ENCODE results near the gene SYN1. TPM values are rescaled to one million over a fixed set of nuclear protein-coding genes. Genes with fewer than 3 reads are reported as not detected.
A peak's percentile ranks its signal among the peaks of the same experiment; 100 is the strongest.

SYN1 gene
- total RNA-seq, 3 donors from 2014 or later (not counting 1 experiment from before 2014, with no cell fraction given) = 0.40 TPM; not detected in 2

- H3K4me1 ChIP-seq (ENCODE audit: control insufficient read depth, insufficient read depth, low read length) = peaks cover 22% of the 10 kb centered on the region
- DNase-seq = peak in 1 of 2 donors; percentile 48
- Mint-ChIP-seq H3K9me3 (no peaks in the 10 kb centered on the region), H3K27me3 (ENCODE audit: low read depth in 2 of 2) (peaks cover 43 to 45% of the 10 kb centered on the region in 2 donors), H3K36me3 (no peaks in the 10 kb centered on the region), H3K27ac (no peak overlapping the region), H3K4me3 (no peak overlapping the region), H3K4me1 (peaks cover 0 to 11% of the 10 kb centered on the region in 2 donors)
- H3K27me3 ChIP-seq (ENCODE audit: control insufficient read depth, insufficient read depth, low read length) = peaks cover 15% of the 10 kb centered on the region
- no peak overlapping the region for H3K27ac ChIP-seq (ENCODE audit: low read length)
- no peak for ATAC-seq
- no peaks in the 10 kb centered on the region for H3K9me3 ChIP-seq (ENCODE audit: control insufficient read depth, insufficient read depth, low read length)
- TF ChIP-seq, protein P1, sequence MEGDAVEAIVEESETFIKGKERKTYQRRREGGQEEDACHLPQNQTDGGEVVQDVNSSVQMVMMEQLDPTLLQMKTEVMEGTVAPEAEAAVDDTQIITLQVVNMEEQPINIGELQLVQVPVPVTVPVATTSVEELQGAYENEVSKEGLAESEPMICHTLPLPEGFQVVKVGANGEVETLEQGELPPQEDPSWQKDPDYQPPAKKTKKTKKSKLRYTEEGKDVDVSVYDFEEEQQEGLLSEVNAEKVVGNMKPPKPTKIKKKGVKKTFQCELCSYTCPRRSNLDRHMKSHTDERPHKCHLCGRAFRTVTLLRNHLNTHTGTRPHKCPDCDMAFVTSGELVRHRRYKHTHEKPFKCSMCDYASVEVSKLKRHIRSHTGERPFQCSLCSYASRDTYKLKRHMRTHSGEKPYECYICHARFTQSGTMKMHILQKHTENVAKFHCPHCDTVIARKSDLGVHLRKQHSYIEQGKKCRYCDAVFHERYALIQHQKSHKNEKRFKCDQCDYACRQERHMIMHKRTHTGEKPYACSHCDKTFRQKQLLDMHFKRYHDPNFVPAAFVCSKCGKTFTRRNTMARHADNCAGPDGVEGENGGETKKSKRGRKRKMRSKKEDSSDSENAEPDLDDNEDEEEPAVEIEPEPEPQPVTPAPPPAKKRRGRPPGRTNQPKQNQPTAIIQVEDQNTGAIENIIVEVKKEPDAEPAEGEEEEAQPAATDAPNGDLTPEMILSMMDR (IDR thresholded peaks at IDR 0.05) = no peak
- H3K4me3 ChIP-seq (ENCODE audit: low read length) = no peak overlapping the region
- intact Hi-C loops (cut with micrococcal nuclease) = no loop called here
- H3K36me3 ChIP-seq (ENCODE audit: control insufficient read depth, insufficient read depth, low read length) = no peaks in the 10 kb centered on the region
- WGBS (ENCODE audit: insufficient coverage) = 100% methylated on average over 1 of the region's 1 CpG
Measured at GRCh38 chrX:47628982-47629381, 9.3 kb upstream of the SYN1 start.

DNA sequence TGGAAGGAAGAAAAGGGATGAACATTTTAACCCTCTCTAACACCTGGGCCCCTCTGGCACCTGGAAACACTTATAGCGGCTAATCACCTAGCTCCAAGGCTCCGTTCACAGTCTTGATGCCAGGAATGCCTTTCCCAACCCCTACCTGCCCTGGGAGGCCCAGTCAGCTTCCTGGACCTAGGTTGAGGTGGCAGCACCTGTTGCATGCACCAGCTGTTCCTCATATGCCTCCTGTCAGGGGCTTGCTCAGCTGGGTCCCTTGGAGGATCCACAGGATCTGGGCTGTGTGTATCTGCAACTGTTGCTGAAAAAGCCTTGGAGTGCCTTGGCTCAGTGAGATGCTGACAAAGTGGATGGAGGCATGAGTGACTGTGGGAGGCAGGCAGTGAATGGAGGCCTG, 5.7 kb upstream of the SYN1 start:
- H3K9me3 ChIP-seq (ENCODE audit: control insufficient read depth, insufficient read depth, low read length) = no peaks in the 10 kb centered on the region
- no peak overlapping the region for H3K4me3 Mint-ChIP-seq
- peaks cover 20% of the 10 kb centered on the region for H3K4me1 ChIP-seq (ENCODE audit: control insufficient read depth, insufficient read depth, low read length)
- H3K36me3 ChIP-seq (ENCODE audit: control insufficient read depth, insufficient read depth, low read length) = no peaks in the 10 kb centered on the region
- H3K27me3 ChIP-seq (ENCODE audit: control insufficient read depth, insufficient read depth, low read length) = peaks cover 22% of the 10 kb centered on the region
- TF ChIP-seq, protein P1 (IDR thresholded peaks at IDR 0.05) = no peak
- H3K27ac ChIP-seq (ENCODE audit: low read length) = no peak overlapping the region
- H3K27me3 Mint-ChIP-seq (ENCODE audit: low read depth in 2 of 2) = peaks cover 54 to 63% of the 10 kb centered on the region in 2 donors
- peaks cover 0 to 7% of the 10 kb centered on the region in 2 donors for H3K4me1 Mint-ChIP-seq
- H3K36me3 Mint-ChIP-seq = no peaks in the 10 kb centered on the region
- no peak for ATAC-seq
- intact Hi-C loops (cut with micrococcal nuclease) = no loop called here
- DNase-seq = no peak
- no peak overlapping the region for H3K4me3 ChIP-seq (ENCODE audit: low read length)
- 87% methylated on average over 2 of the region's 2 CpGs for WGBS (ENCODE audit: insufficient coverage)
- H3K27ac Mint-ChIP-seq = no peak overlapping the region
- H3K9me3 Mint-ChIP-seq = no peaks in the 10 kb centered on the region

- DNase-seq (peak in 1 of 2 donors; percentile 64), ATAC-seq (no peak)
- Histone ChIP-seq H3K27me3 (ENCODE audit: control insufficient read depth, insufficient read depth, low read length) (peaks cover 16% of the 10 kb centered on the region), H3K27ac (ENCODE audit: low read length) (no peak overlapping the region), H3K36me3 (ENCODE audit: control insufficient read depth, insufficient read depth, low read length) (no peaks in the 10 kb centered on the region), H3K4me1 (ENCODE audit: control insufficient read depth, insufficient read depth, low read length) (peaks cover 15% of the 10 kb centered on the region), H3K4me3 (ENCODE audit: low read length) (peak overlapping the region; percentile 5), H3K9me3 (ENCODE audit: control insufficient read depth, insufficient read depth, low read length) (no peaks in the 10 kb centered on the region)
- Mint-ChIP-seq H3K36me3 (no peaks in the 10 kb centered on the region), H3K4me1 (peaks cover 0 to 6% of the 10 kb centered on the region in 2 donors), H3K4me3 (no peak overlapping the region), H3K27me3 (ENCODE audit: low read depth in 2 of 2) (peaks cover 50 to 59% of the 10 kb centered on the region in 2 donors), H3K27ac (no peak overlapping the region), H3K9me3 (no peaks in the 10 kb centered on the region)
- under 1% methylated on average over 33 of the region's 35 CpGs for WGBS (ENCODE audit: insufficient coverage)
- intact Hi-C loops (cut with micrococcal nuclease) = loop anchor here (5.0 kb wide), 1 partner anchor 34 kb away; the partner anchor contains the start of gene UXT
- TF ChIP-seq, protein P1 (IDR thresholded peaks at IDR 0.05) = no peak
Measured at GRCh38 chrX:47623540-47624027, 3.9 kb upstream of the SYN1 start.

- H3K36me3 ChIP-seq (ENCODE audit: control insufficient read depth, insufficient read depth, low read length) = no peaks in the 10 kb centered on the region
- Mint-ChIP-seq H3K4me1 (peaks cover 0 to 6% of the 10 kb centered on the region in 2 donors), H3K36me3 (no peaks in the 10 kb centered on the region), H3K4me3 (no peak overlapping the region), H3K27me3 (ENCODE audit: low read depth in 2 of 2) (peaks cover 58 to 65% of the 10 kb centered on the region in 2 donors), H3K9me3 (no peaks in the 10 kb centered on the region), H3K27ac (no peak overlapping the region)
- DNase-seq (no peak), ATAC-seq (no peak)
- no peaks in the 10 kb centered on the region for H3K9me3 ChIP-seq (ENCODE audit: control insufficient read depth, insufficient read depth, low read length)
- 93% methylated on average over 6 of the region's 6 CpGs for WGBS (ENCODE audit: insufficient coverage)
- H3K4me1 ChIP-seq (ENCODE audit: control insufficient read depth, insufficient read depth, low read length) = peaks cover 15% of the 10 kb centered on the region
- TF ChIP-seq, protein P1 (IDR thresholded peaks at IDR 0.05) = no peak
- no peak overlapping the region for H3K4me3 ChIP-seq (ENCODE audit: low read length)
- intact Hi-C loops (cut with micrococcal nuclease) = loop anchor here (5.0 kb wide), 1 partner anchor 35 kb away; the partner anchor contains the start of gene UXT
- no peak overlapping the region for H3K27ac ChIP-seq (ENCODE audit: low read length)
- peaks cover 21% of the 10 kb centered on the region for H3K27me3 ChIP-seq (ENCODE audit: control insufficient read depth, insufficient read depth, low read length)
Measured at GRCh38 chrX:47621851-47622250, 2.2 kb upstream of the SYN1 start.
